Measurements from ENCODE around the gene MAP2K5. TPM values are rescaled to one million over a fixed set of nuclear protein-coding genes. Genes with fewer than 3 reads are reported as not detected.
A peak's percentile ranks its signal among the peaks of the same experiment; 100 is the strongest.

The MAP2K5 gene
- polyA plus RNA-seq, 1 donor from 2014 or later, result 12.1 TPM

DNA sequence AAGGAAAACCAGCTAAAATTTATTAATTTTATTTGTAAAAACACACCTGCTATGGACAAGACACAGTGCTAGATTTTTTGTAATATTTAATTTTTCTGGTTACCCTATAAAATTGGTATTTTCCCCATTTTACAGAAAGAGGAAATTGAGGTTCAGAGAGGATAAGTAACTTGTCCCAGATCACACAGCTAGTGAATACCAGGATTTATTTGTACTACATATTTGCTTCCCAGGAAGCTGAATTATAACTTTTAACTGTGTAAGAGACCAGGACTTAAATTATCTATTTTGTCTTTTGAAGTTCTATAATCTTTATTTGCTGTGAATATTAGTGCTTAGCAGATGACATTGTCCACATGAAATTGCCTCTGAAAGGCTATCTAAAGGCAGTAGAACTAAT is 49.7 kb downstream of the MAP2K5 start:
- Histone ChIP-seq H3K9me3 (ENCODE audit: low read length) (no peaks in the 10 kb centered on the region), H3K79me2 (replicated peaks; ENCODE audit: insufficient read depth, low read length) (no peaks in the 10 kb centered on the region)
- TF ChIP-seq EP300 (conservative IDR thresholded peaks at IDR 0.05; ENCODE audit: poor library complexity, severe bottlenecking) (no peak), RAD21 (conservative IDR thresholded peaks at IDR 0.05) (no peak), MXI1 (conservative IDR thresholded peaks at IDR 0.05; ENCODE audit: poor library complexity, severe bottlenecking) (no peak), EZH2 (IDR thresholded peaks at IDR 0.05; ENCODE audit: borderline replicate concordance, insufficient read depth, low read length, poor library complexity, severe bottlenecking) (no peak), SMC3 (conservative IDR thresholded peaks at IDR 0.05; ENCODE audit: poor library complexity) (no peak), TAF1 (IDR thresholded peaks at IDR 0.05; ENCODE audit: low read depth) (no peak), POLR2AphosphoS5 (IDR thresholded peaks at IDR 0.05) (no peak)
- TF ChIP-seq, protein P1, sequence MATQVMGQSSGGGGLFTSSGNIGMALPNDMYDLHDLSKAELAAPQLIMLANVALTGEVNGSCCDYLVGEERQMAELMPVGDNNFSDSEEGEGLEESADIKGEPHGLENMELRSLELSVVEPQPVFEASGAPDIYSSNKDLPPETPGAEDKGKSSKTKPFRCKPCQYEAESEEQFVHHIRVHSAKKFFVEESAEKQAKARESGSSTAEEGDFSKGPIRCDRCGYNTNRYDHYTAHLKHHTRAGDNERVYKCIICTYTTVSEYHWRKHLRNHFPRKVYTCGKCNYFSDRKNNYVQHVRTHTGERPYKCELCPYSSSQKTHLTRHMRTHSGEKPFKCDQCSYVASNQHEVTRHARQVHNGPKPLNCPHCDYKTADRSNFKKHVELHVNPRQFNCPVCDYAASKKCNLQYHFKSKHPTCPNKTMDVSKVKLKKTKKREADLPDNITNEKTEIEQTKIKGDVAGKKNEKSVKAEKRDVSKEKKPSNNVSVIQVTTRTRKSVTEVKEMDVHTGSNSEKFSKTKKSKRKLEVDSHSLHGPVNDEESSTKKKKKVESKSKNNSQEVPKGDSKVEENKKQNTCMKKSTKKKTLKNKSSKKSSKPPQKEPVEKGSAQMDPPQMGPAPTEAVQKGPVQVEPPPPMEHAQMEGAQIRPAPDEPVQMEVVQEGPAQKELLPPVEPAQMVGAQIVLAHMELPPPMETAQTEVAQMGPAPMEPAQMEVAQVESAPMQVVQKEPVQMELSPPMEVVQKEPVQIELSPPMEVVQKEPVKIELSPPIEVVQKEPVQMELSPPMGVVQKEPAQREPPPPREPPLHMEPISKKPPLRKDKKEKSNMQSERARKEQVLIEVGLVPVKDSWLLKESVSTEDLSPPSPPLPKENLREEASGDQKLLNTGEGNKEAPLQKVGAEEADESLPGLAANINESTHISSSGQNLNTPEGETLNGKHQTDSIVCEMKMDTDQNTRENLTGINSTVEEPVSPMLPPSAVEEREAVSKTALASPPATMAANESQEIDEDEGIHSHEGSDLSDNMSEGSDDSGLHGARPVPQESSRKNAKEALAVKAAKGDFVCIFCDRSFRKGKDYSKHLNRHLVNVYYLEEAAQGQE (IDR thresholded peaks at IDR 0.05; ENCODE audit: borderline replicate concordance), result no peak
- TF ChIP-seq, protein P2, sequence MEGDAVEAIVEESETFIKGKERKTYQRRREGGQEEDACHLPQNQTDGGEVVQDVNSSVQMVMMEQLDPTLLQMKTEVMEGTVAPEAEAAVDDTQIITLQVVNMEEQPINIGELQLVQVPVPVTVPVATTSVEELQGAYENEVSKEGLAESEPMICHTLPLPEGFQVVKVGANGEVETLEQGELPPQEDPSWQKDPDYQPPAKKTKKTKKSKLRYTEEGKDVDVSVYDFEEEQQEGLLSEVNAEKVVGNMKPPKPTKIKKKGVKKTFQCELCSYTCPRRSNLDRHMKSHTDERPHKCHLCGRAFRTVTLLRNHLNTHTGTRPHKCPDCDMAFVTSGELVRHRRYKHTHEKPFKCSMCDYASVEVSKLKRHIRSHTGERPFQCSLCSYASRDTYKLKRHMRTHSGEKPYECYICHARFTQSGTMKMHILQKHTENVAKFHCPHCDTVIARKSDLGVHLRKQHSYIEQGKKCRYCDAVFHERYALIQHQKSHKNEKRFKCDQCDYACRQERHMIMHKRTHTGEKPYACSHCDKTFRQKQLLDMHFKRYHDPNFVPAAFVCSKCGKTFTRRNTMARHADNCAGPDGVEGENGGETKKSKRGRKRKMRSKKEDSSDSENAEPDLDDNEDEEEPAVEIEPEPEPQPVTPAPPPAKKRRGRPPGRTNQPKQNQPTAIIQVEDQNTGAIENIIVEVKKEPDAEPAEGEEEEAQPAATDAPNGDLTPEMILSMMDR (IDR thresholded peaks at IDR 0.05; ENCODE audit: poor library complexity, severe bottlenecking), result no peak

DNA sequence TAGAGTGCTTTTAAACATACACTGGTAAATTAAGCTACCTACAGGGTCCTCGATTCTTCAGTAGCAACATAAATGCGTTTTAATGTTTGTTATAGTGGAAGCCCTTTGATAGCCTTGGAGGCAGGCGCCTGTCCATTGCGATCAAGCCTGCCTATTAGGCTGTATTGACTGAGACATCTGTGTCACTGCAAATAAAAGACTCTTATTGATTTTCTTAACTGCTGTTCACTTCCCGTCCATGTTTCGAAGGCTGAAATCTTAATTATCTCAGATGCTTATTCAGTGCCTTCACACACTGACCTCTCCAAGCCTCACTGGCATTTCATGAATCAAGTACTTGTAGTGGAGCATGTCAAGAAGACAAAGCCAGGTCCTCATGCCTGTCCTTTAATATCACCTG is 51.1 kb downstream of the MAP2K5 start:
- H3K79me2 ChIP-seq (replicated peaks; ENCODE audit: insufficient read depth, low read length), result no peaks in the 10 kb centered on the region
- TF ChIP-seq, protein P1 (IDR thresholded peaks at IDR 0.05; ENCODE audit: borderline replicate concordance), result no peak
- no peak overlapping the region for H3K4me3 ChIP-seq (ENCODE audit: low read length)

More for the DNA sequence above, 49.7 kb downstream of the MAP2K5 start:
- H2AFZ ChIP-seq (ENCODE audit: low read depth, low read length), result no peak overlapping the region
- H3K27ac ChIP-seq (ENCODE audit: low read length), result no peak overlapping the region
- no peaks in the 10 kb centered on the region for H3K9me2 ChIP-seq (ENCODE audit: insufficient read depth, low read length)
- no peak overlapping the region for H3K4me3 ChIP-seq (ENCODE audit: low read length)
- H4K20me1 ChIP-seq (ENCODE audit: insufficient read depth), result no peaks in the 10 kb centered on the region
- H3K4me2 ChIP-seq (ENCODE audit: low read length), result no peak overlapping the region
- peaks cover 5% of the 10 kb centered on the region for H3F3A ChIP-seq (ENCODE audit: insufficient read depth, low read length, poor library complexity, severe bottlenecking)
- no peaks in the 10 kb centered on the region for H3K27me3 ChIP-seq (ENCODE audit: insufficient read depth, low read depth, low read length)
- H3K9ac ChIP-seq (ENCODE audit: low read length), result no peak overlapping the region
- H3K36me3 ChIP-seq (ENCODE audit: insufficient read depth, low read length), result peaks cover 7% of the 10 kb centered on the region

More for the DNA sequence above, 51.1 kb downstream of the MAP2K5 start:
- Histone ChIP-seq H3K36me3 (ENCODE audit: insufficient read depth, low read length) (no peaks in the 10 kb centered on the region), H3K9ac (ENCODE audit: low read length) (no peak overlapping the region), H3K9me3 (ENCODE audit: low read length) (no peaks in the 10 kb centered on the region), H3K9me2 (ENCODE audit: insufficient read depth, low read length) (no peaks in the 10 kb centered on the region), H3K4me2 (ENCODE audit: low read length) (peak overlapping the region; percentile 13), H3K27ac (ENCODE audit: low read length) (no peak overlapping the region), H2AFZ (ENCODE audit: low read depth, low read length) (no peak overlapping the region), H3K27me3 (ENCODE audit: insufficient read depth, low read depth, low read length) (no peaks in the 10 kb centered on the region), H3F3A (ENCODE audit: insufficient read depth, low read length, poor library complexity, severe bottlenecking) (peaks cover 5% of the 10 kb centered on the region), H4K20me1 (ENCODE audit: insufficient read depth) (no peaks in the 10 kb centered on the region)
